ENCODE measurements around the gene CERS5. TPM values are rescaled to one million over a fixed set of nuclear protein-coding genes. Genes with fewer than 3 reads are reported as not detected.

CERS5 gene, protein sequence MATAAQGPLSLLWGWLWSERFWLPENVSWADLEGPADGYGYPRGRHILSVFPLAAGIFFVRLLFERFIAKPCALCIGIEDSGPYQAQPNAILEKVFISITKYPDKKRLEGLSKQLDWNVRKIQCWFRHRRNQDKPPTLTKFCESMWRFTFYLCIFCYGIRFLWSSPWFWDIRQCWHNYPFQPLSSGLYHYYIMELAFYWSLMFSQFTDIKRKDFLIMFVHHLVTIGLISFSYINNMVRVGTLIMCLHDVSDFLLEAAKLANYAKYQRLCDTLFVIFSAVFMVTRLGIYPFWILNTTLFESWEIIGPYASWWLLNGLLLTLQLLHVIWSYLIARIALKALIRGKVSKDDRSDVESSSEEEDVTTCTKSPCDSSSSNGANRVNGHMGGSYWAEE
- 10 to 100 TPM; 49.4 to 64.4 TPM for total RNA-seq

- POLR2A ChIA-PET = interaction anchor here (0.6 to 2.6 kb wide), 11 partner anchors 9 to 375 kb away, joined by 3 to 26 read pairs (median 5); partner anchors contain the start of genes COX14 and SMARCD1
- peaks cover 14% of the 10 kb centered on the region for H3K36me3 Mint-ChIP-seq (ENCODE audit: low read depth)
These were observed at the start of gene CERS5 for GRCh38 chr12:50167049-50167828. CERS5 (minus strand) TSS chr12:50167369; CDS start chr12:50167297, 72 bp downstream.

GRCh38 chr12:50215033-50215432 is 47.9 kb upstream of the CERS5 start:
- ATAC-seq = peak; percentile 59
- POLR2A ChIA-PET = no interaction called here
- CTCF ChIA-PET = interaction anchor here (0.6 to 1.0 kb wide), 2 partner anchors 27 to 73 kb away, joined by 3 read pairs; no protein-coding TSS in a partner anchor
- Mint-ChIP-seq H3K27ac (peak overlapping the region; percentile 89), H3K9me3 (ENCODE audit: low read depth) (no peaks in the 10 kb centered on the region), H3K36me3 (ENCODE audit: low read depth) (peaks cover 39% of the 10 kb centered on the region), H3K4me1 (peaks cover 67% of the 10 kb centered on the region), H3K27me3 (no peaks in the 10 kb centered on the region), H3K4me3 (peak overlapping the region; percentile 30)
- intact Hi-C loops (cut with DNase I, micrococcal nuclease) = no loop called here
- DNase-seq = no peak

More at GRCh38 chr12:50167049-50167828, at the start of gene CERS5:
- peak within 1 kb of the TSS; percentile 85 for H3K4me3 Mint-ChIP-seq
- intact Hi-C loops (cut with DNase I, micrococcal nuclease) = loop anchor here (1.0 to 2.0 kb wide), 12 partner anchors 20 to 599 kb away; partner anchors contain the start of genes RACGAP1 (in 2 of the 2), SMARCD1 (in 2 of the 2), BCDIN3D (in 1 of the 2) and COX14 (in 1 of the 2)
- H3K27me3 Mint-ChIP-seq = no peaks in the 10 kb centered on the region
- ATAC-seq (peak; percentile 99), DNase-seq (peak; percentile 99)
- CTCF ChIA-PET = interaction anchor here (0.6 to 5.2 kb wide), 17 partner anchors 9 to 1190 kb away, joined by 3 to 33 read pairs (median 6); partner anchors contain the start of genes COX14 and SMARCD1
- peaks cover 27% of the 10 kb centered on the region for H3K4me1 Mint-ChIP-seq
- H3K9me3 Mint-ChIP-seq (ENCODE audit: low read depth) = no peaks in the 10 kb centered on the region
- peak within 1 kb of the TSS; percentile 96 for H3K27ac Mint-ChIP-seq

DNA sequence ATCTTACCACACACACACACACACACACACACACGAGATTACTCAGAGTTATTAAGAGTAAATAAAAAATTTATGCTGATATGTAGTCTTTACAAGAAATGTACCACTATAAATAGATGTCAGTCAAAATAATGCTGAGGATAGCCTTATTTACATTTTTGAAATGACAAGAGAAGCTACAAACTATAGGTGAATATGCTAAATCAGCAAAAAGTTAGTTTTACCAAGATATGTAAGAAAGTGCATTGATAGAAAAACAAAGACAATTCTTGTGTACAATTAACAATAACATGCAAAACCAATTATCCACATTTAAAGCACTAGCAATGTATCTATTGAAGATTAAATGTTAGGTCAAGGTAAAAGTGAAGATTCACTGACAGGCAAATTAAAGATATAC is 46.8 kb upstream of the CERS5 start:
- ChIA-PET CTCF (no interaction called here), POLR2A (no interaction called here)
- peaks cover 61% of the 10 kb centered on the region for H3K4me1 Mint-ChIP-seq

DNA sequence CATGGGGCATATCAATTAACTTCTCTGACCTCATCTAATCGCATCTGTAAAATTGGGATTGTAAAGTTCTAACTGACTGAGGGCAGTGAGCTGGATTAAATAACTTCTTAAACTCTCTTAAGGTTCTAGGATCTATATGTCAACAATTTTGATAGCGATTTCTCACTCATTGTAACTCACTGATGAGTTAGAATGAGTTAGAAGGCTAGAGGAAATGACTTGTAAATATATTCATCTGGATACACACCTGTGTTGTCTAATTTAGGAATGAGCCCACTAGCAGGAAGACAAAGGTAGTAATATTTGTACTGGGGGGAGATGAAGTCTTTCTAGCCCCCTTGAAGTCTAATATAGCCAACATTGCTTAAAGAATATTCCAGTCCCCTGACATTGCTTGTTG is 46.3 kb upstream of the CERS5 start:
- ATAC-seq = peak; percentile 52

More for the DNA sequence above, 46.8 kb upstream of the CERS5 start:
- Mint-ChIP-seq H3K27me3 (no peaks in the 10 kb centered on the region), H3K27ac (peak overlapping the region; percentile 87), H3K4me3 (no peak overlapping the region), H3K9me3 (ENCODE audit: low read depth) (no peaks in the 10 kb centered on the region), H3K36me3 (ENCODE audit: low read depth) (peaks cover 34% of the 10 kb centered on the region)
- intact Hi-C loops (cut with DNase I, micrococcal nuclease) = loop anchor here in 1 of 2 experiments (5.0 kb wide), 1 partner anchor 38 kb away; no protein-coding TSS in a partner anchor
- ATAC-seq (no peak), DNase-seq (no peak)

DNA sequence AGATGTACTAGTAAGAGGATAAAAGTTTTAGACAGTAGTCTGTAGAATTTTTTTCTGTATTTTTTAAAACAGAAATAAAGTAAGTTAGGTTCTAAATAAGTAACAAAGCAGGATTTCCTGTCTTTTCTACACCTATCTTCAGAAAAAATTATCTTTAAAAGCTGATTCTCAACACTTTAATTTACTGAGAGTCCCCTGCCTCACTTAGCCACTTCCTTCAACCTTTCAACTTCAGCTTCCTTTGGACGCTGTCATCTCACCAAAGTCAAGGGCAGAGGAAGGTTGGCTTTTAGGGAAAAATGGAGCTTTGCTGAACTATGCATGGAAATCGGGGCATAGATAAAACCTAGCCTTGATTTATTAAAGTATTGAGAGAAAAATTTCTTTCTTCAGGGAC is 44.9 kb upstream of the CERS5 start:
- no peak overlapping the region for H3K4me3 Mint-ChIP-seq
- H3K27ac Mint-ChIP-seq = peak overlapping the region; percentile 96
- peaks cover 19% of the 10 kb centered on the region for H3K36me3 Mint-ChIP-seq (ENCODE audit: low read depth)
- no peaks in the 10 kb centered on the region for H3K27me3 Mint-ChIP-seq
- ATAC-seq (no peak), DNase-seq (no peak)
- no peaks in the 10 kb centered on the region for H3K9me3 Mint-ChIP-seq (ENCODE audit: low read depth)
- CTCF ChIA-PET = interaction anchor here (1.3 to 2.2 kb wide), 5 partner anchors 11 to 103 kb away, joined by 3 to 9 read pairs (median 5); partner anchors contain the start of gene COX14
- H3K4me1 Mint-ChIP-seq = peaks cover 47% of the 10 kb centered on the region
- intact Hi-C loops (cut with DNase I, micrococcal nuclease) = loop anchor here in 1 of 2 experiments (5.0 kb wide), 1 partner anchor 40 kb away; no protein-coding TSS in a partner anchor
- POLR2A ChIA-PET = interaction anchor here (0.6 to 1.0 kb wide), 2 partner anchors 8 to 71 kb away, joined by 3 to 4 read pairs; no protein-coding TSS in a partner anchor

More for the DNA sequence above, 46.3 kb upstream of the CERS5 start:
- CTCF ChIA-PET = interaction anchor here (0.6 to 2.2 kb wide), 4 partner anchors 8 to 154 kb away, joined by 3 to 8 read pairs (median 3); no protein-coding TSS in a partner anchor
- peaks cover 30% of the 10 kb centered on the region for H3K36me3 Mint-ChIP-seq (ENCODE audit: low read depth)
- peak overlapping the region; percentile 87 for H3K27ac Mint-ChIP-seq
- H3K4me1 Mint-ChIP-seq = peaks cover 58% of the 10 kb centered on the region
- H3K27me3 Mint-ChIP-seq = no peaks in the 10 kb centered on the region
- DNase-seq = no peak
- intact Hi-C loops (cut with DNase I, micrococcal nuclease) = loop anchor here in 1 of 2 experiments (5.0 kb wide), 1 partner anchor 39 kb away; no protein-coding TSS in a partner anchor
- no peak overlapping the region for H3K4me3 Mint-ChIP-seq
- POLR2A ChIA-PET = interaction anchor here (0.5 kb wide), 1 partner anchor 56 kb away, joined by 6 read pairs; no protein-coding TSS in a partner anchor
- H3K9me3 Mint-ChIP-seq (ENCODE audit: low read depth) = no peaks in the 10 kb centered on the region

- Mint-ChIP-seq H3K9me3 (ENCODE audit: low read depth) (no peaks in the 10 kb centered on the region), H3K27ac (peak overlapping the region; percentile 96), H3K36me3 (ENCODE audit: low read depth) (peaks cover 18% of the 10 kb centered on the region), H3K4me1 (peaks cover 46% of the 10 kb centered on the region), H3K27me3 (no peaks in the 10 kb centered on the region), H3K4me3 (peak overlapping the region; percentile 12)
- ChIA-PET POLR2A (interaction anchor here (0.6 kb wide), 1 partner anchor 9 kb away, joined by 4 read pairs; no protein-coding TSS in a partner anchor), CTCF (interaction anchor here (0.6 to 2.2 kb wide), 6 partner anchors 11 to 127 kb away, joined by 3 to 9 read pairs (median 4); partner anchors contain the start of gene COX14)
- intact Hi-C loops (cut with DNase I, micrococcal nuclease) = loop anchor here (1.0 to 5.0 kb wide), 2 partner anchors 41 to 103 kb away; no protein-coding TSS in a partner anchor
- peak; percentile 45 for ATAC-seq
- no peak for DNase-seq
These were observed 44.4 kb upstream of the CERS5 start for GRCh38 chr12:50211392-50212070.

DNA sequence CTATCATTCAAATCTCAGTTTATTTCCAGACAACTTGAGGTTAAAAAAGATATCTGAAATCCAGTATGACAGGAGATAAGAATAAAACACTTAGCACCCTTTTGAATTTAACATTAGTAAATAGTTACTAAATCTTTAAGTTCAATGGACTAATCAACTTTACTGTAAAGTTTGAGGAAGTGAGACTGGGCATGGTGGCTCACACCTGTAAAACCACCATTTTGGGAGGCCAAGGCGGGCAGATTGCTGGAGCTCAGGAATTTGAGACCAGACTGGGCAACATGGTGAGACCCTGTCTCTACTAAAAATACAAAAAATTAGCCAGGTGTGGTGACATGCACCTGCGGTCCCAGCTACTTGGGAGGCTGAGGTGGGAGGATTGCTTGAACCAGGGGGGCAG is 40.3 kb upstream of the CERS5 start:
- H3K36me3 Mint-ChIP-seq (ENCODE audit: low read depth) = peaks cover 26% of the 10 kb centered on the region

GRCh38 chr12:50205648-50206047 is 38.5 kb upstream of the CERS5 start:
- no peaks in the 10 kb centered on the region for H3K9me3 Mint-ChIP-seq (ENCODE audit: low read depth)
- peaks cover 4% of the 10 kb centered on the region for H3K4me1 Mint-ChIP-seq
- POLR2A ChIA-PET = no interaction called here
- no peak for ATAC-seq
- no peak overlapping the region for H3K4me3 Mint-ChIP-seq
- intact Hi-C loops (cut with DNase I, micrococcal nuclease) = no loop called here
- DNase-seq = no peak
- no peak overlapping the region for H3K27ac Mint-ChIP-seq
- H3K27me3 Mint-ChIP-seq = no peaks in the 10 kb centered on the region
- CTCF ChIA-PET = interaction anchor here (1.0 to 2.0 kb wide), 3 partner anchors 16 to 47 kb away, joined by 3 to 4 read pairs (median 4); no protein-coding TSS in a partner anchor
- H3K36me3 Mint-ChIP-seq (ENCODE audit: low read depth) = peaks cover 30% of the 10 kb centered on the region

More for the DNA sequence above, 40.3 kb upstream of the CERS5 start:
- ATAC-seq = no peak
- Mint-ChIP-seq H3K4me1 (peaks cover 17% of the 10 kb centered on the region), H3K27ac (no peak overlapping the region), H3K4me3 (no peak overlapping the region), H3K9me3 (ENCODE audit: low read depth) (no peaks in the 10 kb centered on the region), H3K27me3 (no peaks in the 10 kb centered on the region)
- POLR2A ChIA-PET = no interaction called here
- DNase-seq = no peak
- CTCF ChIA-PET = interaction anchor here (0.7 kb wide), 1 partner anchor 55 kb away, joined by 3 read pairs; no protein-coding TSS in a partner anchor
- intact Hi-C loops (cut with DNase I, micrococcal nuclease) = no loop called here

GRCh38 chr12:50203691-50204090 is 36.5 kb upstream of the CERS5 start:
- ChIA-PET CTCF (interaction anchor here (1.1 to 2.0 kb wide), 2 partner anchors 28 to 49 kb away, joined by 4 read pairs; no protein-coding TSS in a partner anchor), POLR2A (no interaction called here)
- intact Hi-C loops (cut with DNase I, micrococcal nuclease) = no loop called here
- H3K36me3 Mint-ChIP-seq (ENCODE audit: low read depth) = peaks cover 39% of the 10 kb centered on the region
- DNase-seq (no peak), ATAC-seq (no peak)
- peaks cover 3% of the 10 kb centered on the region for H3K4me1 Mint-ChIP-seq
- H3K4me3 Mint-ChIP-seq = no peak overlapping the region
- H3K27ac Mint-ChIP-seq = no peak overlapping the region
- no peaks in the 10 kb centered on the region for H3K27me3 Mint-ChIP-seq
- H3K9me3 Mint-ChIP-seq (ENCODE audit: low read depth) = no peaks in the 10 kb centered on the region

- ChIA-PET CTCF (interaction anchor here (0.6 kb wide), 1 partner anchor 1213 kb away, joined by 4 read pairs; no protein-coding TSS in a partner anchor), POLR2A (no interaction called here)
- Mint-ChIP-seq H3K4me3 (no peak overlapping the region), H3K9me3 (ENCODE audit: low read depth) (no peaks in the 10 kb centered on the region), H3K4me1 (peaks cover 5% of the 10 kb centered on the region), H3K27me3 (no peaks in the 10 kb centered on the region), H3K27ac (no peak overlapping the region), H3K36me3 (ENCODE audit: low read depth) (peaks cover 45% of the 10 kb centered on the region)
- DNase-seq (no peak), ATAC-seq (no peak)
- intact Hi-C loops (cut with DNase I, micrococcal nuclease) = no loop called here
These were observed 34.9 kb upstream of the CERS5 start for GRCh38 chr12:50201987-50202521.
